ENCODE measurements around the gene MR1. TPM values are rescaled to one million over a fixed set of nuclear protein-coding genes. Genes with fewer than 3 reads are reported as not detected.
"Not testable (repeated sequence)": the region's sequence is repeated elsewhere in the genome, so short reads cannot be mapped to it uniquely, and the experiment has no call there.

Gene MR1
- total RNA-seq, 1 experiment from 2014 or later, result 33.4 TPM

DNA sequence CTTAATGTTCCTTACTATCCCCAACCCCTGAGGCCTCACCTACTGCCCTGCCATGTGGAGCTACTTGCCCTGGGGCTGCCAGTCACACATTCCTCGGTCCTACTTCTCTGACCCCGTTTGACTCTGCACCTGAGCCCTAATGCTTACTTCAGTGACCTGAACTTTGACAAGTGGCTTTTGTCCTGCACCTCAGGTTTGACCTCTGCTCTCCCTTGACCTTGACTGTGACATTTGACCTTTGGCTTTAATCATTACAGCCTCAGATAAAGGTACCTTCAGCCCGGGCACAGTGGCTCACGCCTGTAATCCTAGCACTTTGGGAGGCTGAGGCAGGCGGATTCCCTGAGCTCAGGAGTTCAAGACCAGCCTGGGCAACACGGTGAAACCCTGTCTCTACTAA, 22.8 kb downstream of the MR1 start:
- Mint-ChIP-seq H3K36me3 (ENCODE audit: insufficient read depth, unreplicated experiment) (peaks cover 16% of the 10 kb centered on the region), H3K27me3 (ENCODE audit: insufficient read depth, unreplicated experiment) (no peaks in the 10 kb centered on the region), H3K9me3 (ENCODE audit: unreplicated experiment) (peaks cover 8% of the 10 kb centered on the region), H3K4me3 (ENCODE audit: unreplicated experiment) (no peak overlapping the region), H3K4me1 (ENCODE audit: insufficient read depth, unreplicated experiment) (no peaks in the 10 kb centered on the region), H3K27ac (ENCODE audit: low read depth, unreplicated experiment) (no peak overlapping the region)
- TF ChIP-seq, protein P1, sequence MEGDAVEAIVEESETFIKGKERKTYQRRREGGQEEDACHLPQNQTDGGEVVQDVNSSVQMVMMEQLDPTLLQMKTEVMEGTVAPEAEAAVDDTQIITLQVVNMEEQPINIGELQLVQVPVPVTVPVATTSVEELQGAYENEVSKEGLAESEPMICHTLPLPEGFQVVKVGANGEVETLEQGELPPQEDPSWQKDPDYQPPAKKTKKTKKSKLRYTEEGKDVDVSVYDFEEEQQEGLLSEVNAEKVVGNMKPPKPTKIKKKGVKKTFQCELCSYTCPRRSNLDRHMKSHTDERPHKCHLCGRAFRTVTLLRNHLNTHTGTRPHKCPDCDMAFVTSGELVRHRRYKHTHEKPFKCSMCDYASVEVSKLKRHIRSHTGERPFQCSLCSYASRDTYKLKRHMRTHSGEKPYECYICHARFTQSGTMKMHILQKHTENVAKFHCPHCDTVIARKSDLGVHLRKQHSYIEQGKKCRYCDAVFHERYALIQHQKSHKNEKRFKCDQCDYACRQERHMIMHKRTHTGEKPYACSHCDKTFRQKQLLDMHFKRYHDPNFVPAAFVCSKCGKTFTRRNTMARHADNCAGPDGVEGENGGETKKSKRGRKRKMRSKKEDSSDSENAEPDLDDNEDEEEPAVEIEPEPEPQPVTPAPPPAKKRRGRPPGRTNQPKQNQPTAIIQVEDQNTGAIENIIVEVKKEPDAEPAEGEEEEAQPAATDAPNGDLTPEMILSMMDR (IDR thresholded peaks at IDR 0.05; ENCODE audit: unreplicated experiment), result no peak
- ChIA-PET POLR2A (interaction anchor here (0.6 to 3.8 kb wide), 5 partner anchors 13 to 35 kb away, joined by 3 to 24 read pairs (median 4); partner anchors contain the start of gene STX6), CTCF (interaction anchor here (0.6 to 1.0 kb wide), 2 partner anchors 20 to 91 kb away, joined by 3 read pairs; no protein-coding TSS in a partner anchor)
- BruUV-seq (replicated peaks), result no TSS peak
- intact Hi-C loops (cut with micrococcal nuclease), result no loop called here
- no peak for DNase-seq (ENCODE audit: unreplicated experiment)

DNA sequence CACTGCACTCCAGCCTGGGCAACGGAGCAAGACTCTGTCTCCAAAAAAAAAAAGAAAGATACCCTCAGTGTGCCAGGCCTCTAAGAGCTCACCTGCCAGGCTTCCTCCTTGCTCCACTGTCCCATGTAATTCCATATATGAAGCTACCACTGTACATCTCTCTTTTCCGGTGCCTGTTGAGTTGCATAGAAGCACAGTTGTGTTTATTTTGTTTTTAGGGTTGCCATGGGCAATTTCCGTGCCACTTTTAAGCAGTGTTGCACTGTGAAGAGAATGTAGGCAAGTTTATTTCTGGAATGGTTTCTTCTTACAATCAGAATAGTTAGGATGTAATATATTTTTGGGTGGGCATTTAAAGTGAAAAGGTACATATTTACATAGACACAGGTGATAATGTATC, 23.3 kb downstream of the MR1 start:
- peaks cover 8% of the 10 kb centered on the region for H3K9me3 Mint-ChIP-seq (ENCODE audit: unreplicated experiment)
- intact Hi-C loops (cut with micrococcal nuclease), result no loop called here
- no peak overlapping the region for H3K4me3 Mint-ChIP-seq (ENCODE audit: unreplicated experiment)
- no peak overlapping the region for H3K27ac Mint-ChIP-seq (ENCODE audit: low read depth, unreplicated experiment)
- TF ChIP-seq, protein P1 (IDR thresholded peaks at IDR 0.05; ENCODE audit: unreplicated experiment), result no peak
- H3K36me3 Mint-ChIP-seq (ENCODE audit: insufficient read depth, unreplicated experiment), result peaks cover 16% of the 10 kb centered on the region
- POLR2A ChIA-PET, result interaction anchor here (0.6 to 3.8 kb wide), 2 partner anchors 13 to 34 kb away, joined by 3 to 24 read pairs; partner anchors contain the start of gene STX6
- no TSS peak for BruUV-seq (replicated peaks)
- no peak for DNase-seq (ENCODE audit: unreplicated experiment)
- no peaks in the 10 kb centered on the region for H3K4me1 Mint-ChIP-seq (ENCODE audit: insufficient read depth, unreplicated experiment)
- no peaks in the 10 kb centered on the region for H3K27me3 Mint-ChIP-seq (ENCODE audit: insufficient read depth, unreplicated experiment)
- CTCF ChIA-PET, result interaction anchor here (0.6 to 1.0 kb wide), 2 partner anchors 21 to 91 kb away, joined by 3 read pairs; no protein-coding TSS in a partner anchor

DNA sequence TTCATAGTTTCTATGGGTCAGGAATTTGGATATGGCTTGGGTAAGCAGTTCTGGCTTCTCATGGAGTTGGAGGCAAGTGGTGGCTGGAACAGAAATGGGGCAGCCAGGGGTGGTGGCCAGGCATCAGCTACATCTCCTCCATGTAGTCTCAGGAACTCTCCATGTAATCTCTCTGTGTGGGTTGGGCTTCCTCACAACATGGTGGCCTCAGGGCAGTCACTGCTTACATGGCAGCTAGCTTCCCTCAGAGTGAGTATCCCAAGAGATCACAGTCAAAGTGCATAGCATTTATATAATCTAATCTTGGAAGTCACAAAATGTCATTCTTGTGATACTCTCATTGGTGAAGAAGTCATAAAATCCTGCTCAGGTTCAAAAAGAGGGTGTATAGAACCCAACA, 25.7 kb downstream of the MR1 start:
- BruUV-seq (replicated peaks), result no TSS peak
- intact Hi-C loops (cut with micrococcal nuclease), result no loop called here
- ChIA-PET CTCF (interaction anchor here (1.3 kb wide), 1 partner anchor 16 kb away, joined by 5 read pairs; no protein-coding TSS in a partner anchor), POLR2A (interaction anchor here (0.9 to 1.3 kb wide), 3 partner anchors 16 to 28 kb away, joined by 3 to 6 read pairs (median 4); no protein-coding TSS in a partner anchor)
- H3K4me3 Mint-ChIP-seq (ENCODE audit: unreplicated experiment), result no peak overlapping the region
- H3K4me1 Mint-ChIP-seq (ENCODE audit: insufficient read depth, unreplicated experiment), result no peaks in the 10 kb centered on the region
- H3K27ac Mint-ChIP-seq (ENCODE audit: low read depth, unreplicated experiment), result no peak overlapping the region
- H3K27me3 Mint-ChIP-seq (ENCODE audit: insufficient read depth, unreplicated experiment), result no peaks in the 10 kb centered on the region
- H3K9me3 Mint-ChIP-seq (ENCODE audit: unreplicated experiment), result peaks cover 8% of the 10 kb centered on the region
- peaks cover 7% of the 10 kb centered on the region for H3K36me3 Mint-ChIP-seq (ENCODE audit: insufficient read depth, unreplicated experiment)
- no peak for DNase-seq (ENCODE audit: unreplicated experiment)
- TF ChIP-seq, protein P1 (IDR thresholded peaks at IDR 0.05; ENCODE audit: unreplicated experiment), result no peak

DNA sequence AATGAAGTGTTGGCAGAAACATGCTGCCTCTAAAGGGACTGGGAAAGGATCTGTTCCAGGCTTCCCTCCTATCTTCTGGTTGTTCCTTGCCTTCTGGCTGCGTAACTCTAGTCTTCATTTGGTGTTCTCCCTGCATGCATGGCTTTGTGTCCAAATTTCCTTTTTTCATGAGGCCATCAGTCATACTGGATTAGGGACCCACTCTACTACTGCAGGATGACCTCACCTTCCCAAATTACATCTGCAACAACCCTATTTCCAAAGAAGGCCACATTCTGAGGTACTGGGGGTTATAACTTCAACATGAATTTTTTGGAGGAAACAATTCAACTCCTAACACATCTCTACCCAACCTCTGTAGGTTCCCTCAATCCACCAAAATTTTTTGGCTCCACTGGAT, 26.3 kb downstream of the MR1 start:
- BruUV-seq (replicated peaks), result no TSS peak
- no peak for DNase-seq (ENCODE audit: unreplicated experiment)
- TF ChIP-seq, protein P1 (IDR thresholded peaks at IDR 0.05; ENCODE audit: unreplicated experiment), result no peak
- CTCF ChIA-PET, result interaction anchor here (1.3 kb wide), 1 partner anchor 17 kb away, joined by 5 read pairs; no protein-coding TSS in a partner anchor
- H3K27me3 Mint-ChIP-seq (ENCODE audit: insufficient read depth, unreplicated experiment), result no peaks in the 10 kb centered on the region
- intact Hi-C loops (cut with micrococcal nuclease), result no loop called here
- no peak overlapping the region for H3K4me3 Mint-ChIP-seq (ENCODE audit: unreplicated experiment)
- H3K27ac Mint-ChIP-seq (ENCODE audit: low read depth, unreplicated experiment), result no peak overlapping the region
- peaks cover 4% of the 10 kb centered on the region for H3K36me3 Mint-ChIP-seq (ENCODE audit: insufficient read depth, unreplicated experiment)
- peaks cover 8% of the 10 kb centered on the region for H3K9me3 Mint-ChIP-seq (ENCODE audit: unreplicated experiment)
- no peaks in the 10 kb centered on the region for H3K4me1 Mint-ChIP-seq (ENCODE audit: insufficient read depth, unreplicated experiment)
- POLR2A ChIA-PET, result interaction anchor here (1.0 to 1.1 kb wide), 2 partner anchors 17 to 20 kb away, joined by 3 to 5 read pairs; no protein-coding TSS in a partner anchor

DNA sequence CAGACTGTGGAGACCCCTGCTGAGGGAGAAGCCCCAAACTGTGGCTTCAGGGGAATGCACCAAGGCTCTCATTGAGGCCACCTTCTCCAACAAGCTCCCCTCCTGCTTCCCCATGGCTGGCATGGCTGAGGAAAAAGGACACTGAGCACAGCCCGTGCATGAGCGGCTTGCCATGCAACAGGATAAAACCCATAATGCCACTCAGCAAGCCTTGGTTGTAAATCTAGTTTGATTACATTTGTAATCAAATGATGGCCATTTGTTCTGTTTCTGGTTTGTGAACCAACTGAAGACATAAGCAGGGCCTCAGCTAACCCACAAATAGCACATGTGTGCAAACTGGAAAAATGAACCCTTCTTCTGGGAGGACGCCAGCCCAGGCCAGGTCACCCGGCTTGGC, 27.2 kb downstream of the MR1 start:
- BruUV-seq (replicated peaks); intact Hi-C loops (cut with micrococcal nuclease); H3K9me3 Mint-ChIP-seq (ENCODE audit: unreplicated experiment): not testable (repeated sequence)

More for the DNA sequence above, 27.2 kb downstream of the MR1 start:
- H3K4me3 Mint-ChIP-seq (ENCODE audit: unreplicated experiment); H3K4me1 Mint-ChIP-seq (ENCODE audit: insufficient read depth, unreplicated experiment); DNase-seq (ENCODE audit: unreplicated experiment); H3K27ac Mint-ChIP-seq (ENCODE audit: low read depth, unreplicated experiment); H3K27me3 Mint-ChIP-seq (ENCODE audit: insufficient read depth, unreplicated experiment); H3K36me3 Mint-ChIP-seq (ENCODE audit: insufficient read depth, unreplicated experiment): not testable (repeated sequence)
- POLR2A ChIA-PET, result interaction anchor here (1.0 to 1.4 kb wide), 3 partner anchors 12 to 19 kb away, joined by 3 to 5 read pairs (median 4); no protein-coding TSS in a partner anchor
- CTCF ChIA-PET, result interaction anchor here (1.1 kb wide), 1 partner anchor 12 kb away, joined by 5 read pairs; no protein-coding TSS in a partner anchor

Data from MCF 10A (cell line).